Activated naive CD4-positive, alpha-beta T cell (primary cell): ENCODE data around the gene ADAM12.

ENCODE experiments used
- DNase-seq, 4 experiments: peaks; one replicate each; lab custom pipeline; 2025; lab: John Stamatoyannopoulos, UW

Gene ADAM12

DNA sequence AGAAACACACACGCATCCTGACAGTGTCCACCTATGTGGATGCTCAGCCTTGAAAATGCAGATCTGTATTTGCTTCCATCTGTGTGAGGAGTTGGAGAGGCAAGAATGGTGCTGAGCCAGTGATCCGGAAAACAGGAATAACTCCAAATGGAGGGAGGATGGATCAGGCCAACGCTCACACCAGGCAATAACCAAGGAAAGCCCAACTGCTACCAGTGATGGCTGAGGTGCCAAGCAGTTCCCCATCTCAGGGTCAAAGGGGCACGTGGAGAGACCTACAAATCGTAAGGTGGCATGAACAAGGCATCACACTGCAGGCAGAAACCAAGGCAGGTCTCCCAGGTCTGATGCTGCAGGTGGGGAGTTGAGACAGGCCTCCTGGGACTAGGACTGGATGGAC, 153.6 kb downstream of the ADAM12 start:
- DNase-seq, result no peak

DNA sequence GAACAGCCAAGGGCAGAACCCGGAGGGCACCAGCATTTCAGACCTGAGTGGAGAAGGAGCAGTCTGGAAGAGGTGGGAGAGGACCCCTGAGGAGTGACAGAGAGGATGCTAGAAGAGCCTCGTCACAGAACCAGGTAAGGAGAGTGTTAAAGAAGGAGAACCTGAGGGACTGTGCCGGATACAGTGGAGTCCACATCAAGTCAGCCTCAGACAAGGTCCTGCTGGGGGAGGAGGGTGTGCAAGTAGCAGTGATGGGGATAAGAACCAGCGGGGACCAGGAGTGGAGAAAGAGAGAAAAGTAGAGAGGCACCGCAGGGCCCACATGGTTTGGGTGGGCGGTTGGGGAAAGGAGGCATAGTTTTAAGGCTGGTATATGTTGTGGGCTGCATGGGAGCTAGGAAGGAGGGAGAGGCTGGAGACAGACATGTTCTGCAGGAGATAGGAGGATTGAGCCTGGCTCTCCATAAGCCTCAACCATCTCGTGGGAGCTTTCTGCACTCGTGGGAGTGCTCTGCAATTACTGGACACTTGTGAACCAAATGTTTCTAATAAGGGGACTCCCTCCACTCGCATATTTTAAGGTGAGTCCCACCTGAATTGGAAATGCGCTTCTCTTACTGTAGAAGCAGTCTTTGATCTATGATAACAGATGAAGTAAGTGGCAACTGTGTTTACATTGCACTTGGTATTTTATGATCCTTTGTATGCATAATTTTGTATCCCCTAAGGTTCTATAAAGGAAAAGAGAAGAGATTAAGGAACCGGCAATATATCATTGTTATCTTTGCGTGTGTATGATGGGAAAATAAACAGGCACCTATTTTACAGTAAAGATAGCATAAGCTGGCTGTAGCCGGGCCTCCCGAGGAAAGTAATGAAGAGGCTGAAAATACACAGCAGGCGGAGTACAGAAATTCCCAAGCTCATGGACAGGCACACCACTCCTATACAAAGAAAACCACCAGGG, 154.8 kb downstream of the ADAM12 start:
- DNase-seq, result no peak

DNA sequence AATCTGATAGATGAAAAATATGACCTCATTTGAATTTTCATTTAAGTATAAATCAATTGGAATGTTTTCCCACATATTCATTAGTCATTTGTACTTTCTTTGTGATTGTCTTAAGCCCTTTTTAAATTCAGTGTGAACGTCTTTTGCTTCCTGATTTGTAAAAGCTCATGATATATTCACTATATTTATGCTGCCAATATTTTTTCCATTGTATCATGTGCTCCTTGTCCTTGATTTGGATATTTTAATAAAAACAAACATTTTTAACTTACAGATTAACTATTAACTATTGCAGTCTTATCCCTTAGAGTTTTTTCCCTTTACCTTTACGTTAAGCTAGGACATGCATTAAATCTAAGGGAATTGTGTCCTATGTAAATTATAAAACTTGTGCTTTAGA, 157.7 kb downstream of the ADAM12 start:
- DNase-seq, result no peak

DNA sequence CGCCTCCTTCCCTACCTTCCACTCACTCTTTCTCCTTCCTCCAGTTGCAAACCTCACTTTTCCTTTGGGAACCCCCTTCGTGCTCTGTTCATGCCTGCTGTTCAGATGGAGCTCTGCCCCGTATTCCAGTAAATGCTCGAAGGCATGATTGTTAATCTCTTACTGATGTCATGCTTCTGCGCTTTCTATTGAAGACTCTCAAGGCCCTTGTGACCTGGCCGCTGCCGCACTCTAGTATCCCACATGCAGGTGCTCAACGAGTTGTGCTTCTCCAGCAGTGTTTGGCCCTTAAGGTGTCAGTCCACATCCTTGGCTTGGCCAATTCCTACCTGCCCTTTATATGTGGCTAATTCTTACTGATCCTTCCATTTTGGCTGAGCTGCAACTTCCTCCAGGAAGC, 158.6 kb downstream of the ADAM12 start:
- DNase-seq, result no peak

DNA sequence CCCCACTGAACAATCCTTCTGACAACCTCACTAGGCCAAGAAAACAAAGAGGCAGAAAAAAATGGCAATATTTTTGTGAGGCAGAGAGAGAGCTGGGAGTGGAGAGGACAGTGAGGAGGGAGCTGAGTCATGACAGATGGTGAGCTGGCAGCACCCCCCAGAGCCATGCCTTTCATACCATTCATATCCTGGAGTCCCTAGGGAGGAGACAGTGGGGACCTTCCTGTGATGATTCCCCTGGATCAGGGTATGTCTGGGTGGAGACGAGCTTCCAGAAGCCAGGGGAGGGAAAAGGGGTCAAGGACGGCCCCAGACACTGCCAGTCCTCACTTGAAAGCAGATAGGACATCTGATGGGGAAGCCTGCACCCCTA, 160.5 kb downstream of the ADAM12 start:
- no peak for DNase-seq

DNA sequence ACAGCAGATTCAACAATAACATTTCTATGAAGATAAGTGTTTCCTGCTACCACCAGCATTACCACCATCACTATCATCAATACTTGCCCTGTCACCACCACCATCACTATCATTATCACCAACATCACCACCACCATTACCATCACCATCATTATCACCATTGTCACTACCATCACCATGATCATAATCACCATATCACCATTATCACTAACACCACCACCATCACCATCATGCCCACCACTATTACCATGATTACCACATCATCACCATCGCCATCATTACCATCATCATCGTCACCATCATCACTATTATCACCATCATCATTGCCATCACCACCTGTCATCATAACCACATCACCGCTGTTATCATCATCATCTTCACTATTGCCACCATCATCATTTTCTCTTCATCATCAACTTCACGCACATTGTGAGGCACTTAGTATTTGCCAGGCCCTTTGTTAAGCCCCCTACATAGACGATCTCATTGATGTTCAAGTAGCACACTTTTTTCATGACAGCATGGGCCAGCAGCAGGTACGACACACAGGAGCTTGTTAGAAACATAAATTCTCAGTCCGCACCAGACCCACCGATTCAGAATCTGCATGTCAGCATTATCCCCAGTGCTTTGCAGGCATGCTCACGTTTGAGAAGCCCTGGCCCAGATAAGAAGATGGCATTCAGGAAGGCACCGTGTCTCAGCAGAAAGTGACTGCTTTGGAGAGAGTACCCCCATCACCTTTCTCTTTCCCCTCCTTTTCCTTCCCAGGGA, 161.1 kb downstream of the ADAM12 start:
- no peak for DNase-seq

DNA sequence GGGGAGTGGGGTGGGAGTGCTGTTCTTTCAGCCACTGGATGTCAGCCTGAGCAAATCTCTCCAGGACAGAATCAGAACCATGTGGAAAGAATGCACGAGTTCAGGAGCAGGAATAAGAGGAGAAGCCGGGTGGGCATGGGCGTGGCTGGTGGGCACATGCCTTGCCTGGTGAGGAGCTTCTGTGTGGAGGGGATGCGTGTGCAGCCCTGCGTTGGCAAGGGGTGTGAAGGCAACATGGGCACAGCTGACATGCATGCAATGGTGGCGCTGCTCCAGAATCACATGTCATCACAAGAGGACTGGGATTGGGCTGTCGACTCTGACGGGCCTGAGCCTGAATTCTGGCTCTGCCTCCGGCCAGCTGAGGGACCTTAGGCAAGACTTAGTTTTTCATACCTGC, 162.1 kb downstream of the ADAM12 start:
- no peak for DNase-seq

DNA sequence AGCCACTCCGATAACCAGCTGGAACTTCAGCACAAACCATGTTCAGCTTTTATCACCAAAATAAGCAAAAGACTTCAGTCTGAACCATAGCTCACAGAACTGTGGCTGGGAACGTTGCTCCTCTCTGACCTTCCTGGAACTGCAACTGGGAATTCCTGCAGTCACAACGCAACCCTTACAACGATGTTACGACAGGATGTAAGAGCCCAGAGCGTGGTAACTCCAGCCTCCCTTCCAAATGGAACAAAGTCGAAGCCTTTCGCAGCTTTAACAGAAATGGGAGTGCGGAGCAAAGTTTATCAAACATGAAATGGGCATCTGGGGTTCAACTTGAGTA, 162.6 kb downstream of the ADAM12 start:
- DNase-seq, result no peak

DNA sequence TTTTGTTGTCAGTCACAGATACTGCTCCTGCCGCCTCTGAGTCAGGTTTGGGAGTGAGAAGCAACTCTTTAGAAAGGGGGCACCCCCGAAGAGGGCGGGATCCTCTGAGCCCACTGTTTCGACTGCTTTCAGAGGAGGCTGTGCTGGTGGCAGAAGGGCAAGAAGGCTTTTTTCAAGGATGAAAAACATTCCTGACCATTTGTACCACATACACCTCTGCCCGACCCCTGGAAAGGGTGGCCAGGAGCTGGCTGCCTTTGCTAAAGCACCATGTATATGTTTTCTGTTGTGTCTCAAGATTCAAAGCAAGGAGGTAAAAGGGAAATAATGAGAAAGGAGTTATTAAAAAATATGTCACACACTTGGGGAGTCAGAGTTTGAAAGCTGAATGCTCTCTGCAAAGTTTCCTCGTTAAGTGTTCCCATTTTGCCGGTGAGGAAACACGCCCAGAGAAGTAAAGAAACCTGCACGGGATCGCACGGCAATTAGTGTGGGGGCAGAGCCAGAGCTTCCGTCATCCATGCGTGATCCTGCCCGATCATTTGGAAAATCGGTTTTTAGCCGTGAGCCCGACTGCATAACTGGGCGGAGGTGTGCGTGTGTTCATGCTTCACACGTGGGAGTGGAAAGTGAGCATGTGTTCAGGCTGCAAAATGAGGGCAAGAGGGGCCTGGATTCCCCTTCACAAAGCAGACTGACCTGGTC, 163.2 kb downstream of the ADAM12 start:
- DNase-seq, result no peak

DNA sequence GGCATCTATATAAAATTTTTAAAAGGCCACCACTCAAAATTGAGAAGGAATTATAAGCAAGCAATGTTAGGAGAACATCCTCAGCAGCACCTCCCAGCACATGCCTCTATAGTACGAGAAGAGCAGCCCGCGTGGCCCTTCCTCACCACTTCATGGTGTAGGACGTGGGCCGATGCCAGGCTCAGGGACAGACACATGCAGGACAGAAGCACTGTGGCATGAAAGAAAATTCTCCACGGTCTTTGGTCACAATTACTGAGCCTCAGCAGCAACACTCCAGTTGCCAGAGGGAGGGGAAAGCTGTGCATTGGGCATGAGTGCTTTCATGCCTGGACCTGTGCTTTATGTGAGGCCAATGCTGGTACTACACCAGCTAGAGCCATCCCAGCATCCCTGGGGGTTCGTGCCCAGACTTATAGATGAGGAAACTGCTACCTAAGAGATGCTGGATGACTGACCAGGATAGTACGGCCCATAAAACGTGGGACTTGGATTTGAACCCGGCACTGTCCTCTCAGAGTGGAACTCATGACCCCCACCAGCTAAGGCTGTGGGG, 164.7 kb downstream of the ADAM12 start:
- DNase-seq, result no peak

DNA sequence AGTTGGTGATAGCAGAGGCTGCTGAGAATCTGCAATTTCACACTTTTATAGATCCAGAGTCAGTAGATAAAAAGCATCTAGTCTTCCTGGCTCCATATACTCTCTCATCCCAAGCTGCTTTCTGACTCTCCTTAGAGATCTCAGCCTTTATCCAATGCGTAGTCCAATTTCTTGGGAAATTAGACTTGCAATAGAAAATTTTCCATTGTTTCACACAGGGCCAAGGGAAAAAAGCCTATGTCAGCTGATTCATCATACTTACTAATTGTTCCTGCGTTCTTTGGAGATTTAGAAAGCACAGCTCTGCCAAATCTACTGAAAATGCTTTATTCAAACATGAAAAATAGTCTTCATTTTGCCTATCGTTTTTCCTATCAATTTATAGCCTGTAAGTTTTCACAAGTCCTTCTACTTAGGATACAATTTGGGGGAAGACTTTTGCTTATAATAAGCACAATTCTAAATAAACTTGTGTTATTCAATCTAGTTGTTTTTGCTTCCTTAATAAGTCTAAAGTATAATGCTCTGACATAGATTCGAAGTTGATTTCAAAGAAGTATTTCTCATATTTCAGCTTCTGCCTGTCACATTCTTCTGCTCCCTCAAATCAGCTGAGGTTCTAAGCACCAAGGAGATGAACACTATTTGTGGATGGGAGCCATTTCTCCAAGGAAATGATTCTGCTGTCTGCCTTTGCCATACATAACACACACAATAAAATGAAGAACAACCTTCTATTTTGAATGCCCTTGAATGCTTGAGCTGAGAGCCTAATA, 165.4 kb downstream of the ADAM12 start:
- no peak for DNase-seq

DNA sequence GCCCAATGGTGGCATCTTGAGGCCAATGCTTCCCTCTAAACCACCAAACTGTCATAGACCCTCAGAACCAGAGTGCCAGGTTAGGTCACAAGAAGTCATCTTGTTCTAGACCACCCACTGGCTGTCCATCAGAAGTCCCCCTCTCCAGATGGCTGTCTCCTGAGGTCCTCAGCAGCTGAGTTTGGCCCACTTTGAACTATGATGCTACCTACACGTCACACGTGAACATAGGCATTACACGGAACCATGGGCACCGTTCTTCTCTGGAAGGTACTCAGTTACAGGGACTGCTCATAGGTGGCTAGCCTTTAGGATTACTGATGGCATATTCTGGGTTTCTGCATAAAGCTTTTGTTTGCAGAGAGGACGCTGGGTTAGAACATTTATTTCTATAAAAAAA, 166.4 kb downstream of the ADAM12 start:
- DNase-seq, result no peak

DNA sequence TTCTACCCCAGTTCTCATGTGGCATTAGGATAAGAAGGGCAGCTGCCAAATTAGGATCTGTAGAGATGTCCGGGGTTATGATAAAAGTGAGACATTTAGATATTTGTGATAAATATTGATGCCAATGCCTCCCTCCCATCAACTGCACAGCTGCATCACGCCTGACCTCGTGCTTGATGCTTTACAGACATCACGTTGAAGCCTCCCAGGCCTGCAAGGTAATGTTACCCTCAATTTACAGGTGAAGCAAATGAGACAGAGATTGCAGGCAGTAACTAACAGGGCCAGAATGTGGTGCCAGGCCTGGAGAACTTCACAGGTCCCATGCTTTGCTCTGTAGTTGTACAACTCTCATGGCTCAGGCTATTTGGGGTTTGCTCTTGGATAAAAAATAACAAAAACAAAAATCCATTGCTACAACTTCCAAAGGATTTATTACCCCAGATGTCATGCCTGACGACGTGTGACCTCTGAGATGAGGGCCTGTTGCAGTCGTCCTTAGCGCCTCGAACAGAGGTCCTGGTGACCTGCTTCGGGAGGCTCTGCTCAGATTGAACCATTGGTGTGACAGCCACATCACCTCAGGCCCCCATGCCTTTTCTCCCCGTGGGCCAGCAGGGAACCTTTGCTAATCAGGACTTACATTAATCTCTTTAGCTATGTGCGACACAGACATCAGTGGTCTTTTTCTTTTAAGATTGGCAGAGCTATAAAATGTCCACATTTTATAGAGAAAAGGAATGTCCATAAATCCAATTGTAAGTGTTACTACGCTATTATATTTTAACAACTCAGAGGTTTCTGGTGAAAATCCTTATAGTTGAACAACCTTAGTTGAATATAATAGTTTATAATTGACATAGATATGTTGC, 169.3 kb downstream of the ADAM12 start:
- DNase-seq, result no peak

DNA sequence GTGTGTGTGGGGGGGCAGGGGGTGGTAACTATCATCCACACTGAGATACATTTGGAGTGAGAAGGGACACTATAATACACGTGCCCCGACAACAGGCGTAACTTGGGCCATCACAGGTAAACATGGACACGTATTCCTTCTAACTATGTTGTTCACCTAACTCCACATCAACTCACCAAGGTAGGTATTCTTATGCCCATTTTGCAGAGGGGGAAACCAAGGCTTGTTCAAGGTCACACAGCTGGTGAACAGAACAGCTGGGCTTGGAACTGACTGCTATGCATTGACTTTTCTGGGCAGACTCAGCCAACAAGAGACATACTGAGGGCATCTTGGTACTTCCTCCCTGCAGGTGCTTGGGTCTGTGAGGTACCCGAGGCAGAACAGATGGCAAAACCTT, 170.1 kb downstream of the ADAM12 start:
- no peak for DNase-seq

DNA sequence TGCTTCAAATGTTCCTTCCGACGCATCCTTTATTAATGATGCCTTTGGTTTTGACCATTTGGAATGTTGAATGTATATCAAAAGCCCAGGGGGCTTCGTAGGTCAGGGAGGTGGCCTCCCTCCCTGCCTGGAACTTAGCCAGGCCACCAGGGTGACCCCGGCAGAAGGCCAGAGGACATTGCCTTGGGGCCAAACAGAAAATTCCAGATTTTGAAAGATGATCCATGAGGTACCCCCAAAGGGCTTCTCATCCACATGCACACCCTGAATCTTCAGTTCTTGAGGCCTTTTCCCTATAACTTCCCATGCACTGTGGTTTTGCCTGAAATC, 171.7 kb downstream of the ADAM12 start:
- DNase-seq, result no peak

DNA sequence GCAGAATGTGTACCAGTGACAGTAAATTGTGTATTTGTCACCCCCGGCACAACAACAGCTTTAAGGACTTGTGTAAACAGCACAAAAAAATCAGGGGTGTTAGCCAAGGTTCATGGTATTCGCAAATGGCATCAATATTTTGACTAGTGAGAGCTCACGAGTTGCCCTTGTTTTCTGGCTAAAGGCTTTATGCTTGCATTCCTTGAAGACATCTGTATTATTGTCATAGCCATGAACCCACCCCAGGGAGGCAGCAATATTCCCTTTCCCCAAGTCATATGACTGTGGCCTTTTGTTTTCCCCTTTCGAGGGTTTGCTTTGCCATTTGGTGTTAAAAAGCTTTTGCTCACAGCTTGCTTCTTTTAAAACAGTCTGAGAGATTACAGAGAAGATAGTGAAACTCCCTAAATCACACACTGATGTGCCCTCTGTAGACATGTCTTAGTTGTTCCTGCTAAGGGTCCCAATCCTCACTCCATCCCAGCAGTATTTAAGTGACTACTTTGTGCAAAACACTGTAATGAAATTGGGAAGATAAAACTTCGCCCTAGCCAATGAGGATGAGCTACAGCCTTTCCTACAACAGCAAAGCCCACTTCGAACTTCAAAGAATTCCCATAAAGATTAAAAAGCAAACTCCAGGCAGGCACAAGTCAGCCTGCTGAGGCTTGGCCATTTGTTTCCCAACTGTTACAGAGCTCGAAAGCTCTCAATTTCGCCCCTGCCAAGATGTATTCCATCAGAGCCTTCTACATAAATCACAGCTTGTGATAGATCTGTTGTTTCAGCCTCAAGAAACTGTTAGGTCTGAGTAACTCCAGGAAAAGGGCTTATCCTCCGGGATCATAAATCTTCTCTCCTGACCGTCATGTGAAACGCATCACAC, 172.3 kb downstream of the ADAM12 start:
- no peak for DNase-seq

DNA sequence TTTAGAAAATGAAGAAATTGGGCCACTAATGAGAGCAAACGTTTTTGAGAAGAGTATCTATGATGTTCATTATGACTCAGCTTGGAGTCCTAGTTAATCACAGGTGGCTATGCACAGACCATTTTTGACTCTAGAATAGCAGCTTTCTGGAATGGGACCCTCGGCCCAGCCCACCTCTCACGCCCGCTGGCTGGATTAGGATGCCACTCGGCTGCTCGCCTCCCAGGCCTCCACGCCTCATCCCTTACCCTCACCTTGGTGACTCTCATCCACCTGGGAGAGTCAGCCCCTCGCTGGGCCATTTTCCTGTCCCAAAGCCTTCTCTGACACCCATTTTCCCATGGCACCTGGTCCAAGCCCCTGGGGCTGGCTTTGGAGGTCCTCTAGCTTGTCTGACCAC, 173.6 kb downstream of the ADAM12 start:
- no peak for DNase-seq

DNA sequence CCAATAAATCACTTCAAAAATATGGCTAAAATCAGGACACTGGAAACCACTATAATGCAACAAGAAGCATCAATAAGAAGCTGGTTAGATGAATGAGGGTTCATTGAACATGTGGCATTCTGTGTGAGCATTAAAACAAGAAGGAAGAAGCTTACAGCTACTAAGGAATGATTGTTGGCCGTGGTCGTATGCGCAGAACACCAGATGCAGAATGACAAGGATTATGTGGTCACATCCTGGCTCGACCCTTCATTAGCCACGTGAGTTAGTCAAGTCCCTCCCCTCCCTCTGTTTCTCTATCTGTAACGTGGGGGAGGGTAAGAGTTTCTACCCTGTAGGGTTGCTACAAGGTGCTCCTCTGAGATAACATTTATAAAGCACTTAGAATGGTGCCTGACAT, 174.3 kb downstream of the ADAM12 start:
- no peak for DNase-seq

DNA sequence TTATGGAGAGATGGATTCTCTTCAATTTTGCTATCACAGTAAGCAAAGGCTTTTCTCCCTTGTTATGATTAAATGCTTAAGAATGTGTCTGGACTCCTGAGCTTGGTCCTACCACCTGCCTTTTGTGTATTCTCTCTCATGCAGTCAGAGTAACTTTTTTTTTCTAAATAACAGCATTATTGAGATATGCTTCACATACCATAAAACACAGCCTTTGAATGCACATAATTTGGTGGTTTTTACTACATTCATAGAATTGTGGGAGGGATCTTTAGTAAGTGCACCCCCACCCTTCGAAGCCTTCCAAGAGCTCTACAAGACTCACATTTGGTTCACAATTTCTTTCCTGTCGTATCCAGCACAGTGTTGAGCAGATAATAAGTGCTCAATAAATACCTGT, 175.5 kb downstream of the ADAM12 start:
- no peak for DNase-seq
